22Rv1 (cell line): ENCODE measurements around the gene TPRX2.
"Not testable (repeated sequence)": the region's sequence is repeated elsewhere in the genome, so short reads cannot be mapped to it uniquely, and the experiment has no call there.

Experiments
- H3K27ac ChIP-seq: fragments of 450-650 bp; 2 replicates; pipeline ENCODE4 v1.5.1; 2017
- CTCF ChIP-seq: fragments of 450-650 bp; IDR thresholded peaks from 2 replicates; pipeline ENCODE4 v1.5.1; 2017; ENCODE audit warnings: mild to moderate bottlenecking
- ZFX ChIP-seq: fragments of 450-650 bp; IDR thresholded peaks from 2 replicates; pipeline ENCODE4 v1.6.1; 2017; ENCODE audit warnings: antibody characterized with exemption, borderline replicate concordance

TPRX2 gene

GRCh38 chr19:47865166-47865565 lies 6.1 kb downstream of the TPRX2 start:
- no peak overlapping the region for H3K27ac ChIP-seq
- no peak for TF ChIP-seq ZFX
- no peak for TF ChIP-seq CTCF

GRCh38 chr19:47878906-47879305 lies 19.9 kb downstream of the TPRX2 start:
- TF ChIP-seq CTCF (no peak), ZFX (no peak)

GRCh38 chr19:47879385-47879784 lies 20.4 kb downstream of the TPRX2 start:
- H3K27ac ChIP-seq = not testable (repeated sequence)

More at GRCh38 chr19:47878906-47879305, 19.9 kb downstream of the TPRX2 start:
- no peak overlapping the region for H3K27ac ChIP-seq

- no peak for TF ChIP-seq ZFX
- no peak for TF ChIP-seq CTCF
- no peak overlapping the region for H3K27ac ChIP-seq
These were observed 22.7 kb downstream of the TPRX2 start for GRCh38 chr19:47881757-47882156.

GRCh38 chr19:47882890-47883289 lies 23.9 kb downstream of the TPRX2 start:
- TF ChIP-seq CTCF (no peak), ZFX (no peak)
- H3K27ac ChIP-seq = no peak overlapping the region

- no peak overlapping the region for H3K27ac ChIP-seq
- TF ChIP-seq ZFX (no peak), CTCF (no peak)
These were observed 26.0 kb downstream of the TPRX2 start for GRCh38 chr19:47885067-47885463.

GRCh38 chr19:47886010-47886559 lies 27.1 kb downstream of the TPRX2 start, which contains the start of gene SULT2A1:
Gene SULT2A1, minus strand, starts transcription at chr19:47886315. Its CDS starts 58 bp downstream, at chr19:47886257.
- no peak for TF ChIP-seq ZFX
- TF ChIP-seq CTCF = no peak
- H3K27ac ChIP-seq = no peak within 1 kb of the TSS
